ENCODE measurements around the gene GSK3A.

GRCh38 chr19:42246922-42247639, 4.7 kb upstream of the GSK3A start:
- no peak for TF ChIP-seq CTCF (IDR thresholded peaks at IDR 0.05; ENCODE audit: insufficient read depth, low read depth, low read length)
- no peak for TF ChIP-seq EZH2 (IDR thresholded peaks at IDR 0.05; ENCODE audit: insufficient read depth, low read length)
